Iris pigment epithelial cell (primary cell): ENCODE data around the gene SLF2.
A peak's percentile ranks its signal among the peaks of the same experiment; 100 is the strongest.
"Not testable (repeated sequence)": the region's sequence is repeated elsewhere in the genome, so short reads cannot be mapped to it uniquely, and the experiment has no call there.

Source experiments
- DNase-seq: peaks from one replicate; pipeline ENCODE4 v3.0.0-alpha.2; 2011; ENCODE audit warnings: low read depth

Gene SLF2

GRCh38 chr10:100879741-100880360 is 32.9 kb upstream of the SLF2 start:
- DNase-seq: no peak

GRCh38 chr10:100881556-100882213 is 31.1 kb upstream of the SLF2 start:
- DNase-seq: no peak

GRCh38 chr10:100882252-100882651 is 30.5 kb upstream of the SLF2 start:
- no peak for DNase-seq

GRCh38 chr10:100882671-100883311 is 30.0 kb upstream of the SLF2 start:
- DNase-seq: peak; percentile 57

- no peak for DNase-seq
These were observed 29.4 kb upstream of the SLF2 start for GRCh38 chr10:100883312-100883821.

GRCh38 chr10:100885611-100886010 is 27.2 kb upstream of the SLF2 start:
- not testable (repeated sequence) for DNase-seq

GRCh38 chr10:100886091-100886490 is 26.7 kb upstream of the SLF2 start:
- no peak for DNase-seq

- no peak for DNase-seq
These were observed 26.2 kb upstream of the SLF2 start for GRCh38 chr10:100886521-100886920.

- no peak for DNase-seq
These were observed 25.8 kb upstream of the SLF2 start for GRCh38 chr10:100886963-100887362.

GRCh38 chr10:100887761-100888296 is 24.9 kb upstream of the SLF2 start:
- DNase-seq: no peak

- peak; percentile 40 for DNase-seq
These were observed 23.8 kb upstream of the SLF2 start for GRCh38 chr10:100888957-100889356.

- no peak for DNase-seq
These were observed 23.2 kb upstream of the SLF2 start for GRCh38 chr10:100889546-100889945.

GRCh38 chr10:100890141-100890672 is 22.6 kb upstream of the SLF2 start:
- DNase-seq: no peak

GRCh38 chr10:100890673-100891317 is 22.0 kb upstream of the SLF2 start:
- DNase-seq: peak; percentile 99

GRCh38 chr10:100894033-100894432 is 18.7 kb upstream of the SLF2 start:
- no peak for DNase-seq

GRCh38 chr10:100894589-100895294 is 18.0 kb upstream of the SLF2 start:
- no peak for DNase-seq

GRCh38 chr10:100895346-100895745 is 17.4 kb upstream of the SLF2 start:
- DNase-seq: no peak

- no peak for DNase-seq
These were observed 16.9 kb upstream of the SLF2 start for GRCh38 chr10:100895896-100896295.

GRCh38 chr10:100896876-100897461 is 15.8 kb upstream of the SLF2 start:
- no peak for DNase-seq

- DNase-seq: no peak
These were observed 14.8 kb upstream of the SLF2 start for GRCh38 chr10:100897976-100898375.

GRCh38 chr10:100899171-100899570 is 13.6 kb upstream of the SLF2 start:
- DNase-seq: no peak
